NCI-H226 (cell line): ENCODE data around the gene DSG1.
"Not testable (repeated sequence)": the region's sequence is repeated elsewhere in the genome, so short reads cannot be mapped to it uniquely, and the experiment has no call there.

Experiments used
- DNase-seq: peaks from one replicate; pipeline ENCODE4 v3.0.0-alpha.2; 2015

The DSG1 gene

GRCh38 chr18:31317860-31318259, at the start of gene DSG1:
TSS of gene DSG1 (plus strand) at chr18:31318160. CDS start at chr18:31318301, 141 bp downstream.
- DNase-seq, result no peak

- no peak for DNase-seq
Measured at GRCh38 chr18:31268985-31269406, 49.0 kb upstream of the DSG1 start.

- no peak for DNase-seq
Measured at GRCh38 chr18:31269566-31269965, 48.4 kb upstream of the DSG1 start.

- DNase-seq, result no peak
Measured at GRCh38 chr18:31270578-31270977, 47.4 kb upstream of the DSG1 start.

- DNase-seq, result no peak
Measured at GRCh38 chr18:31273812-31274527, 44.0 kb upstream of the DSG1 start.

GRCh38 chr18:31274931-31275330, 43.0 kb upstream of the DSG1 start:
- no peak for DNase-seq

GRCh38 chr18:31275722-31276463, 42.1 kb upstream of the DSG1 start:
- DNase-seq, result peak; percentile 43

- peak; percentile 45 for DNase-seq
Measured at GRCh38 chr18:31278609-31279071, 39.3 kb upstream of the DSG1 start.

- DNase-seq, result no peak
Measured at GRCh38 chr18:31280502-31280901, 37.5 kb upstream of the DSG1 start.

GRCh38 chr18:31281437-31281836, 36.5 kb upstream of the DSG1 start:
- no peak for DNase-seq

- not testable (repeated sequence) for DNase-seq
Measured at GRCh38 chr18:31289446-31289845, 28.5 kb upstream of the DSG1 start.

GRCh38 chr18:31291688-31292087, 26.3 kb upstream of the DSG1 start:
- no peak for DNase-seq

- no peak for DNase-seq
Measured at GRCh38 chr18:31294199-31294747, 23.7 kb upstream of the DSG1 start.

GRCh38 chr18:31297248-31297647, 20.7 kb upstream of the DSG1 start:
- DNase-seq, result no peak

GRCh38 chr18:31301201-31301655, 16.7 kb upstream of the DSG1 start:
- peak; percentile 85 for DNase-seq

- DNase-seq, result peak; percentile 70
Measured at GRCh38 chr18:31302991-31303390, 15.0 kb upstream of the DSG1 start.

GRCh38 chr18:31303771-31304170, 14.2 kb upstream of the DSG1 start:
- peak; percentile 36 for DNase-seq

- no peak for DNase-seq
Measured at GRCh38 chr18:31309115-31309514, 8.8 kb upstream of the DSG1 start.

- DNase-seq, result no peak
Measured at GRCh38 chr18:31316974-31317373, 986 bp upstream of the DSG1 start.

GRCh38 chr18:31321719-31322118, 3.8 kb downstream of the DSG1 start:
- DNase-seq, result peak; percentile 50

GRCh38 chr18:31325051-31325450, 7.1 kb downstream of the DSG1 start:
- DNase-seq, result peak; percentile 85

- no peak for DNase-seq
Measured at GRCh38 chr18:31329787-31330438, 12.0 kb downstream of the DSG1 start.

- no peak for DNase-seq
Measured at GRCh38 chr18:31343454-31343853, 25.5 kb downstream of the DSG1 start.
